A549 (cell line): ENCODE data around the gene PHAF1. TPM values are rescaled to one million over a fixed set of nuclear protein-coding genes. Genes with fewer than 3 reads are reported as not detected.

Experiments
- ATAC-seq, 2 experiments: fragments of 200-7000 bp in 1 of 2; fragments of >200 bp in 1 of 2; cut with Nextera tagmentation in 1 of 2; cut with Tn5 transposase in 1 of 2; 3 replicates each; pipeline versions ENCODE4 v1.8.0 to v1.9.1; 2018 to 2020; ENCODE audit warnings: mild to moderate bottlenecking in 1 of 2, moderate library complexity in 1 of 2
- CTCF ChIA-PET: fragments of 300-600 bp; sonication (Branson Sonifier 250); formaldehyde crosslinking; extraction: SDS; loops from one replicate; lab custom pipeline; 2021; ENCODE audit warnings: antibody characterized with exemption, inconsistent platforms; lab: Yijun Ruan, JAX
- POLR2A ChIA-PET: fragments of 350-600 bp; formaldehyde crosslinking; extraction: SDS; loops from one replicate; lab custom pipeline; 2021; ENCODE audit warnings: antibody characterized with exemption, inconsistent platforms; lab: Yijun Ruan, JAX
- DNase-seq, 2 experiments: peaks; one replicate each; pipeline versions ENCODE4 v3.0.0 to v3.0.0-alpha.2; 2011 to 2016; ENCODE audit warnings: low read depth in 1 of 2, low spot score in 1 of 2
- FAIRE-seq: peaks from 2 replicates; lab custom pipeline; 2011; peaks lifted over from hg19 to GRCh38; lab: Jason Lieb, UNC
- H3K27ac ChIP-seq, 2 experiments: fragments of >200 bp; sonication (Bioruptor Twin); formaldehyde crosslinking; 3 replicates each; pipeline ENCODE4 v1.5.1; 2016 to 2017
- H3K4me1 ChIP-seq: fragments of >200 bp; sonication (Bioruptor Twin); formaldehyde crosslinking; 3 replicates; pipeline ENCODE4 v1.6.1; 2016
- H3K4me2 ChIP-seq: fragments of >200 bp; sonication (Bioruptor Twin); formaldehyde crosslinking; 3 replicates; pipeline ENCODE4 v1.6.1; 2016
- H3K4me3 ChIP-seq: fragments of >200 bp; sonication (Bioruptor Twin); formaldehyde crosslinking; 3 replicates; pipeline ENCODE4 v1.5.1; 2016
- H3K9me3 ChIP-seq: fragments of >200 bp; sonication (Bioruptor Twin); formaldehyde crosslinking; 3 replicates; pipeline ENCODE4 v1.6.1; 2016
- CHD4 ChIP-seq: fragments of 200-600 bp; sonication (generic); IDR thresholded peaks from 2 replicates; pipeline ENCODE4 v1.6.1; 2016; ENCODE audit warnings: antibody characterized with exemption, mild to moderate bottlenecking, borderline replicate concordance
- EHF ChIP-seq: fragments of 250-450 bp; sonication (Bioruptor Pico); IDR thresholded peaks from 2 replicates; pipeline ENCODE4 v1.5.0; 2020; ENCODE audit warnings: mild to moderate bottlenecking
- EP300 ChIP-seq, 2 experiments: fragments of >200 bp; sonication (Bioruptor Twin); formaldehyde crosslinking; IDR thresholded peaks; 2 replicates in 1 of 2; 3 replicates in 1 of 2; pipeline ENCODE4 v1.6.1; 2016 to 2017
- HDAC2 ChIP-seq: fragments of 200-600 bp; sonication (generic); IDR thresholded peaks from 2 replicates; pipeline ENCODE4 v1.6.1; 2016
- HEYL ChIP-seq: fragments of 250-450 bp; sonication (Bioruptor Pico); IDR thresholded peaks from 2 replicates; pipeline ENCODE4 v1.8.0; 2021; ENCODE audit warnings: mild to moderate bottlenecking, moderate library complexity
- HOXA7 ChIP-seq: fragments of 250-450 bp; sonication (Bioruptor Pico); IDR thresholded peaks from 2 replicates; pipeline ENCODE4 v1.5.0; 2020; ENCODE audit warnings: mild to moderate bottlenecking, moderate library complexity
- HOXB5 ChIP-seq: fragments of 250-450 bp; sonication (Bioruptor Pico); IDR thresholded peaks from 2 replicates; pipeline ENCODE4 v1.5.0; 2020; ENCODE audit warnings: mild to moderate bottlenecking, moderate library complexity
- JUN ChIP-seq, 2 experiments: fragments of >200 bp; sonication (Bioruptor Twin); formaldehyde crosslinking; IDR thresholded peaks; 2 replicates in 1 of 2; 3 replicates in 1 of 2; pipeline ENCODE4 v1.6.1; 2016 to 2017
- JUNB ChIP-seq: fragments of >200 bp; sonication (Bioruptor Twin); formaldehyde crosslinking; IDR thresholded peaks from 2 replicates; pipeline ENCODE4 v1.6.1; 2016
- KDM1A ChIP-seq: fragments of 200-600 bp; sonication (generic); IDR thresholded peaks from 2 replicates; pipeline ENCODE4 v1.6.1; 2016; ENCODE audit warnings: low read depth, mild to moderate bottlenecking
- NPAS2 ChIP-seq: fragments of 250-450 bp; sonication (Bioruptor Pico); IDR thresholded peaks from 2 replicates; pipeline ENCODE4 v1.8.0; 2022; ENCODE audit warnings: mild to moderate bottlenecking, moderate library complexity, borderline replicate concordance
- RAD21 ChIP-seq, 2 experiments: fragments of >200 bp in 1 of 2; sonication (Bioruptor Twin) in 1 of 2; formaldehyde crosslinking in 1 of 2; IDR thresholded peaks in 1 of 2; conservative IDR thresholded peaks in 1 of 2; 2 replicates in 1 of 2; 3 replicates in 1 of 2; pipeline ENCODE4 v1.6.1; 2012 to 2018; ENCODE audit warnings: inconsistent platforms in 1 of 2
- RARB ChIP-seq: fragments of 250-450 bp; sonication (Bioruptor Pico); IDR thresholded peaks from 2 replicates; pipeline ENCODE4 v1.8.0; 2021; ENCODE audit warnings: mild to moderate bottlenecking, moderate library complexity
- RNF2 ChIP-seq: fragments of 200-600 bp; sonication (generic); IDR thresholded peaks from 2 replicates; pipeline ENCODE4 v1.6.1; 2016; ENCODE audit warnings: low read depth, mild to moderate bottlenecking, antibody characterized with exemption, moderate library complexity, borderline replicate concordance
- SMC3 ChIP-seq: fragments of >200 bp; sonication (Bioruptor Twin); formaldehyde crosslinking; IDR thresholded peaks from 3 replicates; pipeline ENCODE4 v1.6.1; 2018; ENCODE audit warnings: inconsistent platforms
- TFCP2L1 ChIP-seq: fragments of 250-450 bp; sonication (Bioruptor Pico); IDR thresholded peaks from 2 replicates; pipeline ENCODE4 v1.5.0; 2021; ENCODE audit warnings: mild to moderate bottlenecking
- TP53 ChIP-seq: fragments of 250-450 bp; sonication (Bioruptor Pico); IDR thresholded peaks from 2 replicates; pipeline ENCODE4 v1.5.0; 2021; ENCODE audit warnings: mild to moderate bottlenecking, moderate library complexity
- ZNF302 ChIP-seq: fragments of 250-450 bp; sonication (Bioruptor Pico); IDR thresholded peaks from 2 replicates; pipeline ENCODE4 v1.9.0; 2021; ENCODE audit warnings: inconsistent platforms, mild to moderate bottlenecking, moderate library complexity
- WGBS: methylation state at CpG from one replicate; pipeline ENCODE4 v1.1.6; 2017; ENCODE audit errors: missing lambda C conversion rate; 5-methylcytosine and 5-hydroxymethylcytosine counted together
- polyA plus RNA-seq, 4 experiments: library from polyadenylated mRNA; depleted of rRNA in 3 of 4; stranded (reverse); fragments of >200 nt; fragmentation: RNase III in 1 of 4; extraction: RNeasy Plus Mini Kit Qiagen cat#74134 plus additional on column Dnase treatment in 1 of 4; gene quantifications; 2 replicates in 3 of 4; 3 replicates in 1 of 4; pipeline ENCODE4 v1.2.3, GENCODE V29; 2011 to 2017
- TF ChIP-seq, protein P1 (sequence below): fragments of >200 bp; sonication (Bioruptor Twin); formaldehyde crosslinking; IDR thresholded peaks from 3 replicates; pipeline ENCODE4 v1.5.1; 2016
- TF ChIP-seq, protein P2 (sequence below): fragments of 200-600 bp; sonication (generic); IDR thresholded peaks from 2 replicates; pipeline ENCODE4 v1.6.1; 2016; ENCODE audit warnings: antibody characterized with exemption, mild to moderate bottlenecking, moderate library complexity

The PHAF1 gene
- polyA plus RNA-seq, 2 of the 4 experiments (the other 2 are of a cell fraction), result 21.6 to 37.6 TPM

DNA sequence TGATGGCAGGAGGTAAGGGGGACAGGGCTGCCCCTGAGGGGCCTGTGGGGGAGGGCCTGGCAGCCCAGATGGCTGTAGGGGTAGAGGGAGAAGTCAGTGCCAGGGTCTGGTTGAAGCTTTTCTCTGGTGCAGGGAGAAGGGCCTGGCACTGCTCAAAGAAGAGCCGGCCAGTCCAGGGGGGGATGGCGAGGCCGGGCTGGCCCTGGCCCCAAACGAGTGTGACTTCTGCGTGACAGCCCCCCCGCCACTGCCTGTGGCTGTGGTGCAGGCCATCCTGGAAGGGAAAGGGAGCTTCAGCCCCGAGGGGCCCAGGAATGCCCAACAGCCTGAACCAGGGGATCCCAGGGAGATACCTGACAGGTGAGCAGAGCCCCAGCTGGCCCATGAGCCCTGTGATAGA lies 57.8 kb downstream of the PHAF1 start:
- CTCF ChIA-PET, result interaction anchor here (1.1 to 20.5 kb wide), 7 partner anchors 9 to 213 kb away, joined by 3 to 314 read pairs (median 4); partner anchors contain the start of genes B3GNT9, CES3, EXOC3L1 and FBXL8
- no peak for ATAC-seq

GRCh38 chr16:67169011-67169451 lies 59.3 kb downstream of the PHAF1 start:
- no peak for FAIRE-seq
- 74% methylated on average over 9 of the region's 9 CpGs for WGBS

More for the DNA sequence above, 57.8 kb downstream of the PHAF1 start:
- Histone ChIP-seq H3K4me1 (peaks cover 22% of the 10 kb centered on the region), H3K27ac (peak overlapping the region in 1 of 2 experiments; percentile 8; a peak in 1 of 6 replicates)
- POLR2A ChIA-PET, result no interaction called here
- WGBS, result 90% methylated on average over 3 of the region's 7 CpGs
- TF ChIP-seq RARB, result no peak
- TF ChIP-seq JUN (IDR thresholded peaks at IDR 0.05), result no peak
- TF ChIP-seq CHD4, result no peak
- TF ChIP-seq EP300 (IDR thresholded peaks at IDR 0.05), result no peak
- TF ChIP-seq EHF (CRISPR knock-in tag), result no peak
- no peak for TF ChIP-seq ZNF302
- TF ChIP-seq, protein P1, sequence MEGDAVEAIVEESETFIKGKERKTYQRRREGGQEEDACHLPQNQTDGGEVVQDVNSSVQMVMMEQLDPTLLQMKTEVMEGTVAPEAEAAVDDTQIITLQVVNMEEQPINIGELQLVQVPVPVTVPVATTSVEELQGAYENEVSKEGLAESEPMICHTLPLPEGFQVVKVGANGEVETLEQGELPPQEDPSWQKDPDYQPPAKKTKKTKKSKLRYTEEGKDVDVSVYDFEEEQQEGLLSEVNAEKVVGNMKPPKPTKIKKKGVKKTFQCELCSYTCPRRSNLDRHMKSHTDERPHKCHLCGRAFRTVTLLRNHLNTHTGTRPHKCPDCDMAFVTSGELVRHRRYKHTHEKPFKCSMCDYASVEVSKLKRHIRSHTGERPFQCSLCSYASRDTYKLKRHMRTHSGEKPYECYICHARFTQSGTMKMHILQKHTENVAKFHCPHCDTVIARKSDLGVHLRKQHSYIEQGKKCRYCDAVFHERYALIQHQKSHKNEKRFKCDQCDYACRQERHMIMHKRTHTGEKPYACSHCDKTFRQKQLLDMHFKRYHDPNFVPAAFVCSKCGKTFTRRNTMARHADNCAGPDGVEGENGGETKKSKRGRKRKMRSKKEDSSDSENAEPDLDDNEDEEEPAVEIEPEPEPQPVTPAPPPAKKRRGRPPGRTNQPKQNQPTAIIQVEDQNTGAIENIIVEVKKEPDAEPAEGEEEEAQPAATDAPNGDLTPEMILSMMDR, result no peak
- no peak for TF ChIP-seq TP53 (CRISPR knock-in tag)
- no peak for TF ChIP-seq RAD21 (conservative IDR thresholded peaks at IDR 0.05 in 1 of 2, IDR thresholded peaks at IDR 0.05 in 1 of 2)
- TF ChIP-seq SMC3, result no peak
- TF ChIP-seq, protein P2, sequence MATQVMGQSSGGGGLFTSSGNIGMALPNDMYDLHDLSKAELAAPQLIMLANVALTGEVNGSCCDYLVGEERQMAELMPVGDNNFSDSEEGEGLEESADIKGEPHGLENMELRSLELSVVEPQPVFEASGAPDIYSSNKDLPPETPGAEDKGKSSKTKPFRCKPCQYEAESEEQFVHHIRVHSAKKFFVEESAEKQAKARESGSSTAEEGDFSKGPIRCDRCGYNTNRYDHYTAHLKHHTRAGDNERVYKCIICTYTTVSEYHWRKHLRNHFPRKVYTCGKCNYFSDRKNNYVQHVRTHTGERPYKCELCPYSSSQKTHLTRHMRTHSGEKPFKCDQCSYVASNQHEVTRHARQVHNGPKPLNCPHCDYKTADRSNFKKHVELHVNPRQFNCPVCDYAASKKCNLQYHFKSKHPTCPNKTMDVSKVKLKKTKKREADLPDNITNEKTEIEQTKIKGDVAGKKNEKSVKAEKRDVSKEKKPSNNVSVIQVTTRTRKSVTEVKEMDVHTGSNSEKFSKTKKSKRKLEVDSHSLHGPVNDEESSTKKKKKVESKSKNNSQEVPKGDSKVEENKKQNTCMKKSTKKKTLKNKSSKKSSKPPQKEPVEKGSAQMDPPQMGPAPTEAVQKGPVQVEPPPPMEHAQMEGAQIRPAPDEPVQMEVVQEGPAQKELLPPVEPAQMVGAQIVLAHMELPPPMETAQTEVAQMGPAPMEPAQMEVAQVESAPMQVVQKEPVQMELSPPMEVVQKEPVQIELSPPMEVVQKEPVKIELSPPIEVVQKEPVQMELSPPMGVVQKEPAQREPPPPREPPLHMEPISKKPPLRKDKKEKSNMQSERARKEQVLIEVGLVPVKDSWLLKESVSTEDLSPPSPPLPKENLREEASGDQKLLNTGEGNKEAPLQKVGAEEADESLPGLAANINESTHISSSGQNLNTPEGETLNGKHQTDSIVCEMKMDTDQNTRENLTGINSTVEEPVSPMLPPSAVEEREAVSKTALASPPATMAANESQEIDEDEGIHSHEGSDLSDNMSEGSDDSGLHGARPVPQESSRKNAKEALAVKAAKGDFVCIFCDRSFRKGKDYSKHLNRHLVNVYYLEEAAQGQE, result no peak
- TF ChIP-seq RNF2, result no peak
- TF ChIP-seq NPAS2 (CRISPR knock-in tag), result no peak
- TF ChIP-seq, all 56 proteins: peak for 0
- H3K4me2 ChIP-seq, result no peak overlapping the region
- FAIRE-seq (no peak), DNase-seq (no peak)
- H3K9me3 ChIP-seq, result no peaks in the 10 kb centered on the region
- no peak overlapping the region for H3K4me3 ChIP-seq

DNA sequence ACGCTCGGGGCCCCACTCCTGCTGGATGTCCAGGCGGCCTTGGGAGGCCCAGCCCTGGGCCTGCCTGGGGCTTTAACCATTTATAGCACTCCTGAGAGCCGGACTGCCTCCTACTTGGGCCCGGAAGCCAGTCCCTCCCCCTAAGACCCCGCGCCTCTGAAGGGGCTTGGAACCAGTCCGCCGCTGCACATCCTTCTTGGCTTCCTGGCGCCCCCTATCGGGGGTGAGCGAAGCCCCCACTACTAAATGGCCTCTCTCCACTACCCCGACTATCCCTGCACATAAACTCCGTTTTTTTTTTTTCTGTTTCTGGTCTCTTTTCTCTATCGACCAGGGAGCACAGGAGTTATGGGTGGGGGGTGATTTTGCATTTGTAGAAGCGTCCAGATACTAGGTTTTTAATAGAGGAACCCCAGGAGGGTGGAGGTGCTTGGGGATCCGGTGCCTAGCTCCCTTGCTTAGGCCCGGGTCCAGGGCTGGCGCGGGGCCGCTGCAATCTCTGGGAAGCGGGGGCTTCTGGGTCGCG lies 60.0 kb downstream of the PHAF1 start:
- peak overlapping the region; percentile 97 to 99 for H3K27ac ChIP-seq
- no peak for FAIRE-seq
- H3K9me3 ChIP-seq, result no peaks in the 10 kb centered on the region
- peak; percentile 1 to 25; a peak in 4 of 6 replicates for ATAC-seq
- CTCF ChIA-PET, result interaction anchor here (0.6 to 20.5 kb wide), 24 partner anchors 14 to 216 kb away, joined by 3 to 314 read pairs (median 4); partner anchors contain the start of genes B3GNT9, CES4A, EXOC3L1 and FBXL8
- TF ChIP-seq TFCP2L1 (CRISPR knock-in tag) (no peak), EP300 (IDR thresholded peaks at IDR 0.05) (no peak), RAD21 (conservative IDR thresholded peaks at IDR 0.05 in 1 of 2, IDR thresholded peaks at IDR 0.05 in 1 of 2) (peak in 1 of 2 experiments; percentile 39; a peak in 3 of 5 replicates), SMC3 (peak; percentile 27; the same call in 1 of the 3 replicates), JUNB (no peak)
- TF ChIP-seq, protein P1, result peak; percentile 76
- H3K4me2 ChIP-seq, result peak overlapping the region; percentile 99
- peak in 1 of 2 experiments; percentile 50 for DNase-seq
- POLR2A ChIA-PET, result interaction anchor here (1.0 to 2.9 kb wide), 6 partner anchors 9 to 209 kb away, joined by 3 to 46 read pairs (median 4); partner anchors contain the start of genes CES3, FBXL8, FHOD1 and TRADD
- H3K4me3 ChIP-seq, result peak overlapping the region; percentile 51
- H3K4me1 ChIP-seq, result peaks cover 36% of the 10 kb centered on the region
- 19% methylated on average over 24 of the region's 24 CpGs for WGBS

More at GRCh38 chr16:67169011-67169451, 59.3 kb downstream of the PHAF1 start:
- Histone ChIP-seq H3K4me1 (peaks cover 32% of the 10 kb centered on the region), H3K4me2 (peak overlapping the region; percentile 99), H3K4me3 (no peak overlapping the region), H3K9me3 (no peaks in the 10 kb centered on the region), H3K27ac (peak overlapping the region; percentile 97 to 99; a peak in 5 of 6 replicates)
- no peak for TF ChIP-seq HOXB5
- TF ChIP-seq KDM1A, result no peak
- TF ChIP-seq RNF2, result no peak
- TF ChIP-seq HEYL (CRISPR knock-in tag), result no peak
- TF ChIP-seq HDAC2, result no peak
- TF ChIP-seq HOXA7 (CRISPR knock-in tag), result no peak
- no peak for DNase-seq
- CTCF ChIA-PET, result interaction anchor here (0.6 to 20.5 kb wide), 17 partner anchors 10 to 215 kb away, joined by 3 to 314 read pairs (median 4); partner anchors contain the start of genes B3GNT9, CES3, EXOC3L1 and FBXL8
- ATAC-seq, result no peak
- POLR2A ChIA-PET, result interaction anchor here (2.9 kb wide), 1 partner anchor 9 kb away, joined by 46 read pairs; the partner anchor contains the start of genes FBXL8 and TRADD
